NCI-H524 treated with DMSO at 0.1 percent for 48 hours (cell line): ENCODE measurements around the gene TMPRSS4.
A peak's percentile ranks its signal among the peaks of the same experiment; 100 is the strongest.

Experiments used
- DNase-seq: peaks from one replicate; lab custom pipeline; 2025; lab: John Stamatoyannopoulos, UW

TMPRSS4 gene, protein sequence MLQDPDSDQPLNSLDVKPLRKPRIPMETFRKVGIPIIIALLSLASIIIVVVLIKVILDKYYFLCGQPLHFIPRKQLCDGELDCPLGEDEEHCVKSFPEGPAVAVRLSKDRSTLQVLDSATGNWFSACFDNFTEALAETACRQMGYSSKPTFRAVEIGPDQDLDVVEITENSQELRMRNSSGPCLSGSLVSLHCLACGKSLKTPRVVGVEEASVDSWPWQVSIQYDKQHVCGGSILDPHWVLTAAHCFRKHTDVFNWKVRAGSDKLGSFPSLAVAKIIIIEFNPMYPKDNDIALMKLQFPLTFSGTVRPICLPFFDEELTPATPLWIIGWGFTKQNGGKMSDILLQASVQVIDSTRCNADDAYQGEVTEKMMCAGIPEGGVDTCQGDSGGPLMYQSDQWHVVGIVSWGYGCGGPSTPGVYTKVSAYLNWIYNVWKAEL

DNA sequence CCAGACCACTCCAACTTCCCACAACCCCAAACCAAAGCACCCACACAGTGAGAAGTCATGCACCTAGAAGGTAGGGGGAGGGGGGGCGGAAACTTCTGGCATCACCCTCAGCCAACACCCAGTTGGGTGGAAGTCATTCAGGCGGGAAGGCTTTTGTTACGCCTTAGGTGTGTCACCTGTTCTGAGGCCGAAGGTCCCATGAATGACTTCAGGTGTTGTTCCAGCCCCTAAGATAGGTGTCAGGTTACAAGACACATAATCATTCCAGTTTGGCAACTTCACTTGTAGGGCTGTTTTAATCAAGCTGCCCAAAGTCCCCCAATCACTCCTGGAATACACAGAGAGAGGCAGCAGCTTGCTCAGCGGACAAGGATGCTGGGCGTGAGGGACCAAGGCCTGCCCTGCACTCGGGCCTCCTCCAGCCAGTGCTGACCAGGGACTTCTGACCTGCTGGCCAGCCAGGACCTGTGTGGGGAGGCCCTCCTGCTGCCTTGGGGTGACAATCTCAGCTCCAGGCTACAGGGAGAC lies at the start of gene TMPRSS4:
Gene TMPRSS4, plus strand, starts transcription at position 325 of the 528 bp plus-strand sequence. CDS start 225 bp downstream, outside the sequence.
- no peak for DNase-seq

DNA sequence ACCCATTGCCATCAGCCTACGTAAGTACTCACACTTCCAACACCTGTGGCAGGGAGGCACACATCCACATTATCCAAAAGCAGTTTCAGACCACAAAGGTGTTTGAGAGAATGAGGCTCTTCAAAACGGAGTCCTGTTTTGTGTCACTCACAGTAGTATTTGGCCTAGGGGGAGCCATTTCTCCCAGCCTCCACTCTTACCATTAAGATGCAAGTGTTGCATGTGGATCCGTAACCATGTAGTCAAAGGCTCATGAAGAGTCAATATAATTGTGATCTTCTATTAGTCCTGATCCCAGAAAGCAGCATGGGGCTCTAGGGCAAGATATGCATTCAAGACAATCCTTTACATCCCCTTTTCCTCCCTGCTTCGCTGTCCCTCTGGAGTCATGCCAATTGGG lies 49.2 kb upstream of the TMPRSS4 start:
- no peak for DNase-seq

DNA sequence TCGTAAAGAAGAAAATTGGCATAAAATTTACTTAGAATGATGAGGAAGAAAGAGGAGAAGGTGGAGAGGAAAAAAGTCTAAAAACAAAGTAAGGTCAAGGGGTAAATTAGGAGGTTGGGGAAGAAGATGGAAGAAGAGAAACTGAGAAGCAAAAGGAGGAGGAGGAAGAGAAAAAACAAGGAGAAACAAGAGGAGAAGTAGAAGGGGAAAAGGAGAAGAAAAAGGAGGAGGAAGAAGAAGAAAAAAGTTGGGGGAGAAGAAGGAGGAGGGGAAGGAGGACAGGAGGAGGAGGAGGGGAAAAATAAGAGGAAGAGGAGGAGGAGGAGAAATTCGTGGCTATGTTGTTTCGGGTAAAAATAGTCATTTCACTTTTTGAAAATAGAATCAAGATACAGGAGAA lies 48.3 kb upstream of the TMPRSS4 start:
- DNase-seq = no peak

DNA sequence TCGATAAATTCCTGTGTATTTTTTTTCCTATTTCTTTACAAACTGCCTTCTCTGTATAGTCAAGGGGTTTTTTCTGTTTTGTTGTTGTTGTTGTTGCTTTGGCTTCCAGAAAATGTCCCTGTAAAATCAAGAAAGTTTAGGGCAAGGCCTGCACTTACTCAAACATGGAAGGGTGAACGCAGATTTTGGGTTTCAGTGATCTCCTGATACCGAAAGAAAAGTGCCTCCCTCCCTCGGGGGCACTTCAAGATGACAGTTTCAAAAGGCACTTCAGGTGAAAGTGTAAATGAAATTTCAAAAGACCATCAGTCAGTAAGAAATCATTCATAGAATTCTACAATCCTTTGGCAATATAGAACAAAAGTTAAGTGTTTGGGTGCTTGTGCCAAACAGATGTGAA lies 43.4 kb upstream of the TMPRSS4 start:
- DNase-seq = no peak

DNA sequence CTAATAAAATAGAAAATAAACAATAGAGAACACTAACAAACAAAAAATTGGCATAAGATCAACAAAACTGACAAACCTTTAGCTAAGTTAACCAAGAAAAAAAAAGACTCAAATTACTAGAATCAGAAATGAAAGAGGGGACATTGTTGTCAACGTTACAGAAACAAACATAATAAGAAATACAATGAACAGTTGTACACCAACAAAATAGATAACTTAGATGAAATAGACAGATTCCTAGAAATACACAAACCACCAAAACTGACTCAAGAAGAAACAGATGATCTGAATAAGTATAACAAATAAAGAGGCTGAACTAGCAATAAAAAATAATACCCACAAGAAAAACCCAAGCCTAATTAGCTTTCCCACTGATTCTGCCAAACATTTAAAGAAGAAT lies 34.7 kb upstream of the TMPRSS4 start:
- no peak for DNase-seq

DNA sequence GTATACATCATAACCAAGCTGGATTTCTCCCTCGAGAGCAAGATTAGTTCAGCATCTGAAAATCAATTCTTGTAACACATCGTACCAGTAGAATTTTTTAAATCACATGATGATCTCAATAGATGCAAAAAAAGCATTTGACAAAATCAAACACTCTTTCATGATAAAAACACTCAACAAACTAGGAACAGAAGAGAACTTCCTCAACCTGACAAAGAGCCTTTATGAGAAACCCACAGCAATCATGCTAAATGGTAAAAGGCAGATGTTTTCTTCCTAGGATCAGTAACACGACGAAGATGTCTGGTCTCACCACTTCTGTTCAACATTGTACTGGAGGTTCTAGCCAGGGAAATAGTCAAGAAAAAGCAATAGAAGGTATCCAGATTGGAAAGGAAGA lies 34.1 kb upstream of the TMPRSS4 start:
- DNase-seq = no peak

DNA sequence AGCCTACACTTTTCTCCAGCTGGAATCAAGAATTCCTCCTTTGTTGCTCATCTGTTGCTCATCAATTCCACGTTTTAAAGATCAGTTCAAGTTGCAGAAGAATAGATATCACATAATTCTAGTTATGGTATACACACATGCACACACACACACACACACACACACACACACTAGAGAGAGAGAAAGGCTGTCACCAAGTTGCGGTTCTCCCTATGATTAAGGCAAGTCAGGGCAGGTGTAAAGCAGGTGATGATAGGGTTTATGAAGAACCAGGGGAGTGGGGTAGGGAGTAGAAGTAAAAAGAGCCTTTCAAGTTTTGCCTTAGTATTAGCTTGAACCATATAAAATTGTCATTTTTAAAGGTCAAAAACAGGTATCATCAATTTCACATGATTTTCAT lies 31.7 kb upstream of the TMPRSS4 start:
- no peak for DNase-seq

DNA sequence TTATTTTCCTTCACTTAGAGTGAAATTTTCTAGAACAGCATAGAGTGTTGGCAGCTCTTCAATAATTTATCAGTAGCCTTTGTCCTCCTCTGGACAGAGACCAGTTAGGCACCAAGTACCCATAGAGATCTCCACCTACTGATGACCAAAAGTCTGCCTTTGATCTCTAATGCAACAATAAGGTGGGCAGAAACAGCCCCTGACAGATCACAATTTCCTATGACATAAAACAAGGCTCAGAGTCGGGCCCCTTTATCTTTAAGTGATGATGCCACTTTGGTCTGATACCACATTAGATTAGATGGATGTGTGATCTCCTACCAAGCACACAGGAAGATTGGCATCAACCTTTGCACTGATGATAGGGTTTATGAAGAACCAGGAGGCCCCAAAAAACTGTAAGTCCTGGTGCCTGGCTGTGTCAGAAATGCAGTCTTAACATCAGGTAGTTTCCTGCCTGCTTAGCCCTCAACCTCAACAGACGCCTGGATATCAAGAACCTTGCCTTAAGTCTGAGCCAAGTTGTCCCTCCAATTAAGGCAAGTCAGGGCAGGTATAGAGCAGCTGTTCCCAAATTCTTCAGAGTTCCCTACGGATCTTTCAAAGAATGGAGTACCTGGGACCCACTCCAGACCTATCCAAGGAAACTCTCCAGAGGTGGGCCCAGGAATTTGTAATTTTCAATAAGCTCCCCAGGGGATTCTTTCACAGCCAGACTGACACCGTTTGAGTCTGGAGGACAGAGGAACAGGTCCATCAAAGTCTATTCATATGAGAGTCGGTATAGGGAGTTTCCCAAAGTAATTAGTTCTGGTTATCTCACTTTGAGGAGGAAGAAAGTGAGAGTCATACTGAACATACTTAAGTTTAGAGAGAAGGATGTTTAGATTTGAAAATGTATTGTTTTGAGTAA lies 30.6 kb upstream of the TMPRSS4 start:
- peak; percentile 54 for DNase-seq

DNA sequence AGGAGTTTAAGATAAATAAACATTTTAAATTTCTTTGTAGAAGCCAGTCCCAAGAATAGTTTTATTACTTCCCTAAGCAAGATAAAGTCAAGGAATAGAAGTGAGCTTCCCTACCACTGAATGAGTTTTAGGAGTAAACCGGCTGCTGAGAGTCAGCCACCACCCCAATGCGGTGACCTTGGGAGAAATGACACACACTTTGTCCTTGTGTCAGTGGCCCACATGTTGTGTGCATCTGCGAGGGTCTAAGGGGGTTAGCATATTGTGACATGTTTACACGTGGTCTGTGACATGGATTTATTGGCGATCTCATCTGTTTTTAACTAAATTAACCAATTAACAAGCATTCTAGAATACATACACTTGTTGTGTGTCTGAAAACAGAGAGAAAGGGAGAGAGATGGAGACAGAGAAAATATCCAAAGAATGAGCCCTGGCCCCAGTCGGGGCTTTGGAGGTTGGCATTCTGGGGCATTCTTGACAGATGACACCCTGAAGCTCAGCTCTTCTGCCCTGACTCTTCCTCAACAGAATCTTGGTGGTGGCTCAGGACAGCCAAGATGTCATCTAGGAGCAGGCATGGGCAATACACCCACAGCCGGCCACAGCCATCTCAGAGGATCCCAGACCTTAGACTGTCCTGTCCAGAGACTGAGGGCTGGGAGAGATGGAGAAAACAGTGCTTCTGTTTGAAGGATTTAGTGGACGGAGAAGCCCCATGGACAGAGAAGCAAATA lies 29.7 kb upstream of the TMPRSS4 start:
- no peak for DNase-seq

DNA sequence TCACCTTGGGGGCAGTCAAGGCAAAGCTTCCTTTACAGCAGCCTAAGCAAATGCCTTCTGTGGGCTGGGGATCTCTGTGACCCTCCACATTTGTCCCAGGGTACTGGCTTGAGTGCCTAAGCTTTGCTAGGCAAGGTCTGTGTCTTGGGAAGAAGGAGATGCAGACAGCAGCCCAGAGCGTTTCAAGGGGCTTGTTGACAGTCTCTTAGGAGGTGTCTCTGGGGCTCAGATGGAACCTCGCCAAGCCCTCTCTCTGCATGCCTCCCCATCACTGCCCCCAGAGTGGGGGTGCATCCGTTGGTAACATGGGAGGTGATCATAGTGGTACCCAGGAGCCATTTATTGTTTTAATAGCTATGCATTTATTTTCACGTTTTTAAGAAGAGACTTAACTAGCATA lies 29.1 kb upstream of the TMPRSS4 start:
- DNase-seq = no peak

DNA sequence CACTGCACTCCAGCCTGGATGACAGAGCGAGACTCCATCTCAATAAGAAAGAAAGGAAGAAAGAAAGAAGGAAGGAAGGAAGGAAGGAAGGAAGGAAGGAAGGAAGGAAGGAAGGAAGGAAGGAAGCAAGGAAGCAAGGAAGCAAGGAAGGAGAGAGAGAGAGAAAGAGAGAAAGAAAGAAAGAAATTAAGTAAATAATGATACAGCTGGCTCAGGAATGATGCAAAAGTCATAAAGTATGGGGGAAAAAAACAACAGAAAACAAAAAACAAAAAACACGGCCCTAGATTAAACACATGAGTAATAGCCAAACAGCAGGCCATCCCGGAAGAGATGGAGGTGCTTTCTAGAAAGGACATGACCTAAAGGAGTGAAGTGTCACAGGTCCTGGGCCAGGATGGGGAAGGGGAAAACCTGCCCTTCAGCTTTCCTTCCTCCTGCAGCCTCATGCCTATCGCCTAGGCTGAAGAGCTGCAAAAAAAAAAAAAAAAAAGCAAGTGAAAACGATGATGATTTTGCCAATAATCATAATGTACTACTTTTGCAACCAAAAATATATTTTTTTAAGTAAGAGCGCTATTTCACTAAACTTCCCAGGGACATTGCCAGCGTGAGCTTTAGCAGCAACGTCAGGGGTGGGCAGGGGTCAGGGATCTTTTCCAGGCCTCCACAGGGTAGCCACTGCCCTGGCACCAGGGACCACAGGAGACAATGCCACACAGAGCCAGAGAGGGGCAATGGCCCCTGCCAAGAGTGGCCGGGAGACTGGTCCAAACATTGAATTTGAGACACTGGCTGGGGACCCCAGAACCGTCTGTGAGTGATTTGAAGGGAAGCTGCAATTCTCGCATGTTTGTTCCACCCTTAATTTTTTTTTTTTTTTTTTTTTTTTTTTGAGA lies 28.2 kb upstream of the TMPRSS4 start:
- no peak for DNase-seq

DNA sequence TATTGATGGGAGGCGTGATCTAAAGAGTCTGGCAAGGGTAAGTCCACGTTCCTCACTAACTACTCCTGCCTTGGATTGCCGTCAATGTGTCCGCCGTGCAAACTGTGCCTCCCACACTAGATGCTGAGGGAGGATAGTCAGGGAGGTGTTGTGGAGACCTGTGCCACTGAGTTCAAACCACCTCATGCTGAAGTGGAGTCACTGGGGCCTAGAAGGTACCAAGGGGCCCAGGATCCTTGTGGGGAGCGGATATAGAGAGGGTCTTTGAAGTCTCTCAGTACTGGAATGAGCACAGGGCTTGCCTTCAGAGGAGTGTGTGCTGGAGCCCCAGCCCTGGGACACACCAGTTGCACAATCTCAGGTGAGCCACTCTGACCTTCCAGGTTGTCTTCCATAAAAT lies 27.1 kb upstream of the TMPRSS4 start:
- no peak for DNase-seq

DNA sequence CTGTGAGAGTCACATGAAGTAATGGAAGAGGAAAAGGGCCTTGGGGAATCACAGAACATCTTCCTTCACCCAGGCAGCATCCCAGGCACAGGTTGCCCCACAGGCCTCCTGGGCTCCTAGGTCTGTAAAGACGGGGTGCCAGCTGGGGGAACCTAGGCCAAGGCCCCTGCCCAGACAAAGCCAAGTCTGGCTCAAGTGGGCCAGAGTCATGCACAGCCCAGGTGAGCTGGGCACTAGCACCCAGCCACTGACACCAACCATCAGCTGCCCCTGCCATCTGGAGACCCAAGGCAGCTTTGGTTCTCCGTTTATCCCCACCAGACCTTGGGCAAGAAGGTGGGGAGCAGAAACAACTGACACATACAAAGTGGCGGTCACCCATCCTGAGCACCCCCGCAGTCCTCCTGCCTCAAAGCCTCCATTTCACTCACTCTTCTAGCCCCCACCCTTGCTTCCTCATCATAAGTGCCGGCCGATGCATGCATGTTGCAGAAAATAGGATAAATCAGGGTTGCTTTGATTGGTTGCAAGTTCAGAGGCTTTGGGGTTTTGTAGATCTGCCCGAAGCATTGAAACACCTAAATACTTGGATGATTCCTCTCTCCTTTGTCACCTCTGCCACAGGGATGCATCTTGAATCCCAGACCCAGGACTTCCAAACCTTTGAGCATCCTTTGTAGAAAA lies 26.5 kb upstream of the TMPRSS4 start:
- DNase-seq = no peak

DNA sequence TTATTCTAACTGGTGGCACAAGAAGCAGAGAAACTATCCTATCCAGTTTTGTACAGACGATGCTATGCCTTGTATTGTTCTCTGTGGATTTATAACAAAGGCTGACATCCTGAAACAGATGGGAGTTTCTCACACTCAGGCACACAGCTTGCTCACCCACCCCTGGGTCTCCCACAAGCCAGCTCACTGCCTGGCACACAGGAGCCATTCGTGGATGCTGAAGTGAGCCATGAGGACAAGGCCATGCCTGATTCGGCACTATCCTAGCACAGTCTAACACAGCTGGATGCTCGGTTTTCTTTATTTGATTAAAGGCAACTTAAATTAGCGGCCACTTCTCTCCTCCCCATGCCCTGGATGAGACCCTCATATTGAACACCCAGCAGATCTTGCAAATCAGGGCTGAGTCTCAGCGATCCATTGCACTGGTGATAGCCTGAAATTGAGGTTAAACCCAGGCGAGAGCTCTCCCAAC lies 25.7 kb upstream of the TMPRSS4 start:
- no peak for DNase-seq

DNA sequence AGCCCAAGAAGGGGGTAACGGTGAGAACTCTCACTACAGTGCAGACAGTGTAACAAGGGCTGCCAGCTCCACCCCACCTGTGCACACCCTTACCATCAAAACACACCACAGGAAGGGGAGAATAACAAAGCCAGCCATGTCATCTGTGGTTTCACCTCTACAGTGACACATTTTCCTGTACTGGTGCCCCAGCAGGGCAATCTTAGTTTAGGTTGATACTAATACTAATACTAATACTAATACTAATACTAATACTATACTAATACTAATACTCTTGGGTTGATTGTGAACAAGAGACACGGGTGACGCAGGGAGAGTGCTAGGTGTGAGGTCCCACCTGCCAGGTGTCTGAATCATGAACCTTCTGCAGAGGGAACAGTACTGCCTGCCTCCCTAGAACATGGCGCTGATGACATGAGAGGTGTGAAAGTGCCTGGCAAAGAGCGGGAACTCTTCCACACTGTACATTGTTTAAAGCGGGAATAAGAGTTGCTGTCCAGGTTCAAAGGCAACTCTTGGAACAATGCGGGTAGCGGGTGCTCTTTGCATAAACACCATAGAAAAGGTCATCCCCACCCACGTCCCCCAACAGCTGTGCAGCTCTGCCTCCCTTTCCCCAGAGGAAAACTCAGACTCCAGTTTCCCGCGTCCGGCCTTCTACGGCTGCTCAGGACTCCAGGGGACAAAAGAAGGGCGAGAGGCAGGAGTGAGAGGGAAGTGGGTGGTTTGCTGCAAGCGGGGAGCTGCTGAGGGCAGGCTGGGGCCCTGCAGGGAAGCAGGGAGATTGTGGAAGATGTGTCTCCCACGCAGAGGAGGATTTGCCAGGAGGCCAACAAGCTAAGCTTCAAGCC lies 25.0 kb upstream of the TMPRSS4 start:
- no peak for DNase-seq

DNA sequence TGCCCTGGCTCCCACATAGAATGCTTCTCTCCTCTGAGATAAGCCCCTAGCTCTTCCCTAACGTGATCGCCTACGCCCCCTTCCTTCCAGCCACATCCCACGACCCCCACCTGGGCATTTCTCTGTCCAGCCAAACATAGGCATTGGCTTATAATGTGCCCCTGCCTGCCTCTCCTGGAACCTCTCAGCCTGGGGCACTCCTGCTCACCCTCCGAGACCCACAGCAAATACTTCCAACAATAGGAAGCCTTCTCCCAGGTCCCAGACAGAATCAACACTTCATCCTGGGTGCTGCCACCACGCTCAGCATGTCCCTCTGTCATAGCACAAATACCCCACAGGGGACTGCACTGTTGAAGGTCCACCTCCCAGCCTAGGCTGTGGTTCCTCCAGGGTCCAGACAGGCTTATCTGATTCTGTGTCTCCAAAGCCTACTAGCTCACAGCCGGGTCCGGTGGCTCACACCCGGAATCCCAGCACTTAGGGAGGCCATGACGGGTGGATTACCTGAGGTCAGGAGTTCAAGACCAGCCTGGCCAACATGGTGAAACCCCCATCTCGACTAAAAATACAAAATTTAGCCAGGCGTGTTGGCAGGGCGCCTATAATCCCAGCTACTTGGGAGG lies 24.2 kb upstream of the TMPRSS4 start:
- no peak for DNase-seq

DNA sequence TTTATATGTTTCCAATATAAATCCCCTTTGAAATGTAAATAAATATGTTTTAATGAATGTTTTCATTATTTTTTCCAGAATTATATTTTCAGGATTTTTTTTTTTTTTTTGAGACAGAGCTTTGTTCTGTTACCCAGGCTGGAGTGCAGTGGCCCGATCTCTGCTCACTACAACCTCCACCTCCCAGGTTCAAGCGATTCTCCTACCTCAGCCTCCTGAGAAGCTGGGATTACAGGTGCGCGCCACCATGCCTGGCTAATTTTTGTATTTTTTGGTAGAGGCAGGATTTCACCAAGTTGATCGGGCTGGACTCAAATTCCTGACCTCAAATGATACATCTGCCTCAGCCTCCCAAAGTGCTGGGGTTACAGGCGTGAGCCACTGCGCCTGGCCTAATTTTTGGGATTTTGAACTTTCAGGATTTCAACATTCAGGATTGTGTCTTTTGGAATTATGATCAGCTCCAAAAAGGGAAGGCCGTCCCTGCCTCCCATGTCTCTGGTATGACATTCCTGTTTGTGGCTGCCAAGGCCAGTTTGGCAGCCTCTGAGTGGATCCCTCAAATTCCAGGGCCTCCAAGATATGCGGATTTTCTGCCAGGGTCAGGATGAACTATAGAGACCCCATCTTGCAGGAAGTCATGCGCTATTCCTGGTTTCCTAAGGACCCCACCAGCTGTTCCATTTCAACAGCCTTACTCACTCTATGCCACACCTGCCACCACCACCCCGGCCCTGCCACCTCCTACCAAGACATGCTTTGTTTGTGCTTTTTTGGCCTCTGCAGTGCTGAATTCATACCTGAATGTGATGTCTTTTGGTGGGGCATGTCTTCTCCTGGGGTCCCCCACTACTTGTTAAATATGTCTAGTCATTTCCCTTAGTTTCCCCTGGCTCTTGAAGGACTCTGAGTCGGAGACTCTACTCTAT lies 21.9 kb upstream of the TMPRSS4 start:
- no peak for DNase-seq

DNA sequence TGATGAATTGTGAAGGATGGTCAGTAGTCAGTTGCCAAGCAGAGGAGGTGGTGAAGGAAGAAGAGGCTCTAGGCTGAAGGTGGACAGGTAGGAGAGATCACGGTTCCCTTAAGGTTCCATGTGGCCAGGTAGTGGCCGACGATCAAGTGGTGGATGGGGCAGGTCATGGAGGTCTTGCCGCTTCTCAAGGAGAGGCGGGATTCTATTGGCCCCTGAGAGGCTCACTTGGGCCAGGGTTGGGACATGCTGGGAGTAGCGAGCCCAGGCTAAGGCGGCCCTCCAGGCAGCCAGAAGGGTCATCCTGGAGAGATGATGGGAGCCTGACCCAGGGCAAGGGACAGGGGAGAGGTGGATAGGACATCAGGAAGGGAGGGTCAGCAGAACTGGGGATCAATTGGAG lies 20.9 kb upstream of the TMPRSS4 start:
- DNase-seq = no peak
